ENCODE results near the gene EYS. TPM values are rescaled to one million over a fixed set of nuclear protein-coding genes. Genes with fewer than 3 reads are reported as not detected.

EYS gene
- total and polyA plus RNA-seq, 4 donors = 0.53 to 4.5 (median 2.4) TPM

GRCh38 chr6:64000818-64001491, 1706.1 kb downstream of the EYS start:
- Histone ChIP-seq H3K4me3 (ENCODE audit: low read depth, low read length) (no peak overlapping the region), H3K4me1 (ENCODE audit: control insufficient read depth, insufficient read depth, low read length) (no peaks in the 10 kb centered on the region), H3K27me3 (ENCODE audit: control insufficient read depth, insufficient read depth, low read length) (no peaks in the 10 kb centered on the region), H3K36me3 (ENCODE audit: control insufficient read depth, insufficient read depth, low read length) (no peaks in the 10 kb centered on the region), H3K9me3 (ENCODE audit: control insufficient read depth, insufficient read depth, low read length) (no peaks in the 10 kb centered on the region), H3K27ac (ENCODE audit: low read depth, low read length) (no peak overlapping the region)
- 60% methylated on average over 1 of the region's 5 CpGs for WGBS (ENCODE audit: insufficient coverage)
- peak in 1 of 6 donors; percentile 56 for DNase-seq (ENCODE audit: low read depth in 4 of 6, low spot score in 6 of 6)

DNA sequence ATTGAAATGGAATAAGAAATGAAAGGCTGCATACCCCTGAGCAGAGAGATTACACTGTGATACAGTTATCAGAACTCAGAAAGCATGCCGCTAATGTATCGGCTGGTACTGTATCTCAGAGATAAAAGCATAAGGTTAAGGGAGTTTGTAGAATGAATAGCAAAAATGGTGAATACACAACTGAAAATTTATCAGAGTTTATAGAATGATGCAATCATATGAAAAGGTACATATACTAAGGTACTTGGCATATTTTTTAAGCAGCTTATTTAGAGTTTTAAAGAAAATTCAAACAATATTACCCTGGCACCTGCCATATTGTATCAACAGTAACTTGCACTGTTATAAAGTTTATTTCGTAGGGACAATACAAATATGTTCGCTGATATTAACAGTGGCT, 1707.4 kb downstream of the EYS start:
- no peak overlapping the region for H3K4me3 ChIP-seq (ENCODE audit: low read depth, low read length)
- DNase-seq (ENCODE audit: low read depth in 4 of 6, low spot score in 6 of 6) = no peak
- no peaks in the 10 kb centered on the region for H3K4me1 ChIP-seq (ENCODE audit: control insufficient read depth, insufficient read depth, low read length)
- H3K27ac ChIP-seq (ENCODE audit: low read depth, low read length) = no peak overlapping the region
- H3K27me3 ChIP-seq (ENCODE audit: control insufficient read depth, insufficient read depth, low read length) = no peaks in the 10 kb centered on the region
- WGBS (ENCODE audit: insufficient coverage) = no CpG with 5 or more reads among the region's 4 CpGs
- H3K36me3 ChIP-seq (ENCODE audit: control insufficient read depth, insufficient read depth, low read length) = no peaks in the 10 kb centered on the region
- no peaks in the 10 kb centered on the region for H3K9me3 ChIP-seq (ENCODE audit: control insufficient read depth, insufficient read depth, low read length)

DNA sequence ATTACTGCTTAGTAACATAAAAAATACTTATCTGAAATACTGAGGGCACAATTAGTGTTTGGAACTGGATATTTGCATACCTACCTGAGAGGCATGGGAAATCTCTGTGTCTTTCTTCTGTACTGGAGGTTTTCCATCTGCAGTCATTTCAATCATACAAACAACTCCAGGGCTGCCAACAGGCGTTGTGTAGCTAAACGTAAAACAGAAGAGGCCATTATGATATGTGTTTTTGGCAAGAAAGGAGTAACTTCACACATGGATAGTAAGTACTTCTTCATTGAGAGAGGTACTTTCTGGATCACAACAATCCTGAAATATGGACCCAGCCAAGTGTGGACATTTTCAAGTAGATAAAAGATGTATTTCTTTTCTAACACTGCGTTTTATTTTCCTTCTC, 1708.0 kb downstream of the EYS start:
- no peak overlapping the region for H3K4me3 ChIP-seq (ENCODE audit: low read depth, low read length)
- DNase-seq (ENCODE audit: low read depth in 4 of 6, low spot score in 6 of 6) = peak in 1 of 6 donors; percentile 33
- H3K36me3 ChIP-seq (ENCODE audit: control insufficient read depth, insufficient read depth, low read length) = no peaks in the 10 kb centered on the region
- H3K27me3 ChIP-seq (ENCODE audit: control insufficient read depth, insufficient read depth, low read length) = no peaks in the 10 kb centered on the region
- H3K27ac ChIP-seq (ENCODE audit: low read depth, low read length) = no peak overlapping the region
- no CpG with 5 or more reads among the region's 3 CpGs for WGBS (ENCODE audit: insufficient coverage)
- H3K9me3 ChIP-seq (ENCODE audit: control insufficient read depth, insufficient read depth, low read length) = no peaks in the 10 kb centered on the region
- no peaks in the 10 kb centered on the region for H3K4me1 ChIP-seq (ENCODE audit: control insufficient read depth, insufficient read depth, low read length)

DNA sequence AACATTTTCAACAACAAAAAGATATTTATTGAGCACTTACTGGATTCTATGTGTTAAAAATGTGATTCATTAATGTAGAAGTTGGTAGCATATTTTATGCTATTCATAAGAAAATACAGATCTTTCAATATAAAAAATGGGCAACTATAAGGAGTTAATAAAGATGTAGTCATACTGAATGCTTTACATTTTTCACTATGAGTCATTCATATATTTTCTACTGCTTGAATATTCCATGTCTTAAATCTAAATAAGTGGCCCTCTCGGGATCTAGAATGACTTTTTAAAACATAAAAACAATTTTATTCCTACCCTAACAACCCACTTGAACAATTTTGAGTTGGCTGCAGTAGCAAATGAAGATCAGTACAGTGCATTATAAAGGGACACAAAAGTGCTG, 1709.3 kb downstream of the EYS start:
- Histone ChIP-seq H3K36me3 (ENCODE audit: control insufficient read depth, insufficient read depth, low read length) (no peaks in the 10 kb centered on the region), H3K9me3 (ENCODE audit: control insufficient read depth, insufficient read depth, low read length) (no peaks in the 10 kb centered on the region), H3K27ac (ENCODE audit: low read depth, low read length) (no peak overlapping the region), H3K27me3 (ENCODE audit: control insufficient read depth, insufficient read depth, low read length) (no peaks in the 10 kb centered on the region), H3K4me1 (ENCODE audit: control insufficient read depth, insufficient read depth, low read length) (no peaks in the 10 kb centered on the region), H3K4me3 (ENCODE audit: low read depth, low read length) (no peak overlapping the region)
- no peak for DNase-seq (ENCODE audit: low read depth in 4 of 6, low spot score in 6 of 6)
- no CpG with 5 or more reads among the region's 1 CpG for WGBS (ENCODE audit: insufficient coverage)

GRCh38 chr6:63997221-63997620, 1709.8 kb downstream of the EYS start:
- H3K27me3 ChIP-seq (ENCODE audit: control insufficient read depth, insufficient read depth, low read length) = no peaks in the 10 kb centered on the region
- 73% methylated on average over 2 of the region's 4 CpGs for WGBS (ENCODE audit: insufficient coverage)
- no peaks in the 10 kb centered on the region for H3K36me3 ChIP-seq (ENCODE audit: control insufficient read depth, insufficient read depth, low read length)
- H3K4me1 ChIP-seq (ENCODE audit: control insufficient read depth, insufficient read depth, low read length) = no peaks in the 10 kb centered on the region
- DNase-seq (ENCODE audit: low read depth in 4 of 6, low spot score in 6 of 6) = no peak
- H3K4me3 ChIP-seq (ENCODE audit: low read depth, low read length) = no peak overlapping the region
- no peak overlapping the region for H3K27ac ChIP-seq (ENCODE audit: low read depth, low read length)
- H3K9me3 ChIP-seq (ENCODE audit: control insufficient read depth, insufficient read depth, low read length) = no peaks in the 10 kb centered on the region

- 100% methylated on average over 1 of the region's 3 CpGs for WGBS (ENCODE audit: insufficient coverage)
- Histone ChIP-seq H3K36me3 (ENCODE audit: control insufficient read depth, insufficient read depth, low read length) (no peaks in the 10 kb centered on the region), H3K4me3 (ENCODE audit: low read depth, low read length) (no peak overlapping the region), H3K4me1 (ENCODE audit: control insufficient read depth, insufficient read depth, low read length) (no peaks in the 10 kb centered on the region), H3K27me3 (ENCODE audit: control insufficient read depth, insufficient read depth, low read length) (no peaks in the 10 kb centered on the region), H3K9me3 (ENCODE audit: control insufficient read depth, insufficient read depth, low read length) (no peaks in the 10 kb centered on the region), H3K27ac (ENCODE audit: low read depth, low read length) (no peak overlapping the region)
- no peak for DNase-seq (ENCODE audit: low read depth in 4 of 6, low spot score in 6 of 6)
Observed at GRCh38 chr6:63985223-63985622, 1721.8 kb downstream of the EYS start.

DNA sequence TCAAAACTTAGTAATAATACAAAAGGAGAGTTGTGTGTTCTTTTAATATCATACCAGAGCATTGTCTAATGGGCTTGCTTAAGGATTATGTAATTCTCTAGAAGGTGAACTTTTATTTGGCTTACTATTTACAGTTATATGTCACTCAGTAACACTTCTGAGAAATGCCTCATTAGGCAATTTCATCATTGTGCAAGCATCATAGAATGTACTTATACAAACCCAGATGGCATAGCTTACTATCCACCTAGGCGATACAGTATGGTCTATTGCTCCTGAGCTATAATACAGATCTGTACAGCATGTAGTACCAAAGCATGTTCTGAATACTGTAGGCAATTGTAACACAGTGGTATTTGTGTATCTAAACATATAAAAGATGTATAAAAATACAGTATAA, 1731.3 kb downstream of the EYS start:
- H3K27ac ChIP-seq (ENCODE audit: low read depth, low read length) = no peak overlapping the region
- no CpG with 5 or more reads among the region's 1 CpG for WGBS (ENCODE audit: insufficient coverage)
- no peaks in the 10 kb centered on the region for H3K9me3 ChIP-seq (ENCODE audit: control insufficient read depth, insufficient read depth, low read length)
- H3K36me3 ChIP-seq (ENCODE audit: control insufficient read depth, insufficient read depth, low read length) = no peaks in the 10 kb centered on the region
- H3K4me1 ChIP-seq (ENCODE audit: control insufficient read depth, insufficient read depth, low read length) = no peaks in the 10 kb centered on the region
- DNase-seq (ENCODE audit: low read depth in 4 of 6, low spot score in 6 of 6) = no peak
- H3K27me3 ChIP-seq (ENCODE audit: control insufficient read depth, insufficient read depth, low read length) = no peaks in the 10 kb centered on the region
- H3K4me3 ChIP-seq (ENCODE audit: low read depth, low read length) = no peak overlapping the region

- 83% methylated on average over 1 of the region's 2 CpGs for WGBS (ENCODE audit: insufficient coverage)
- Histone ChIP-seq H3K36me3 (ENCODE audit: control insufficient read depth, insufficient read depth, low read length) (no peaks in the 10 kb centered on the region), H3K4me3 (ENCODE audit: low read depth, low read length) (no peak overlapping the region), H3K9me3 (ENCODE audit: control insufficient read depth, insufficient read depth, low read length) (no peaks in the 10 kb centered on the region), H3K4me1 (ENCODE audit: control insufficient read depth, insufficient read depth, low read length) (no peaks in the 10 kb centered on the region), H3K27ac (ENCODE audit: low read depth, low read length) (no peak overlapping the region), H3K27me3 (ENCODE audit: control insufficient read depth, insufficient read depth, low read length) (no peaks in the 10 kb centered on the region)
- DNase-seq (ENCODE audit: low read depth in 4 of 6, low spot score in 6 of 6) = no peak
Observed at GRCh38 chr6:63968650-63969049, 1738.4 kb downstream of the EYS start.

DNA sequence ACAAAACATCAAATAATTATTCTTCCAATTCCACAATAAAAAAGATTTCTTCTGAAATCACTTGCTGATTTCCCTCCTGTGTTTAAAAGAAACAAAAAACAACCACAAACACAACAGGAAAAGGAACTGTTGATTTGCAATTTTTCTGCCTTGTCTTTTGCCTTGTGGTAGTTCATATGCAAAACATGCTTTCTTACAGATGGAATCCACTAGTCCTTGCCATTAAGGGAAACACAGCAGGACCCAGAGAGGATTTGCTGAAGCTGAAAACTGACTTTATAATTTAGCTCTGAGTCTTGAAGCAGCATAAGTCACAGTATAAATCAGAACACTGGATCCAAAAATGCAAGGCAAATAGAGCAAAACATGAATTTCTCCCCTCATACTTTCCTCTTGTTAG, 1742.7 kb downstream of the EYS start:
- no peaks in the 10 kb centered on the region for H3K27me3 ChIP-seq (ENCODE audit: control insufficient read depth, insufficient read depth, low read length)
- no peak overlapping the region for H3K4me3 ChIP-seq (ENCODE audit: low read depth, low read length)
- no peaks in the 10 kb centered on the region for H3K9me3 ChIP-seq (ENCODE audit: control insufficient read depth, insufficient read depth, low read length)
- no peaks in the 10 kb centered on the region for H3K4me1 ChIP-seq (ENCODE audit: control insufficient read depth, insufficient read depth, low read length)
- H3K36me3 ChIP-seq (ENCODE audit: control insufficient read depth, insufficient read depth, low read length) = no peaks in the 10 kb centered on the region
- DNase-seq (ENCODE audit: low read depth in 4 of 6, low spot score in 6 of 6) = peak in 2 of 6 donors; percentile 76 to 80
- H3K27ac ChIP-seq (ENCODE audit: low read depth, low read length) = no peak overlapping the region

DNA sequence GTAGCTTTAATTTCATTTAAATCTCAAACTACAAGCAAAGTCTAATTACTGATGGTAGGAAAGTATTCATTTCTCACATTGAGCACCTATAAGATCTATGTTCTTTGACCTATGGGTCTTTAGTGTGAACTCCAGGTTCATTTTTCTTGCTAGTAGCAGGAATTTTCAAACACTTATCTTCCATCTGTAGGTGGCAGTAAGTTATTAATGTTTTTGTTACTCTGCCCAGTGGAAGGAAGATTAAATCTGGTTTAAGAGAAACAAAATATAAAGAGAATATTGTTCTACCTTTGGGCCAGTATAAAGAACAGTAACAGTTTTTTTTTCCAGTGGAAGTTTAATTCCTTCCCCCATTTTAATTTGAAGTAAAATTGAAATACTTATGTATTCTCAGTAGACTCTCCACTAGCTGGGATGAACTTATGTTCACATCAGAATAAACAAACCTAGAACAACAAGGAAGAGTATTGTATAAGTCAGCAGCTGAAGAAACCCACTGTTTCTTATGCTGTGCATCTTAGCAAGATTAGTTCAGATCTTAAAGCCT, 1743.2 kb downstream of the EYS start:
- peak in 2 of 6 donors; percentile 31 to 57 for DNase-seq (ENCODE audit: low read depth in 4 of 6, low spot score in 6 of 6)
- no peak overlapping the region for H3K27ac ChIP-seq (ENCODE audit: low read depth, low read length)
- H3K4me1 ChIP-seq (ENCODE audit: control insufficient read depth, insufficient read depth, low read length) = no peaks in the 10 kb centered on the region
- H3K27me3 ChIP-seq (ENCODE audit: control insufficient read depth, insufficient read depth, low read length) = no peaks in the 10 kb centered on the region
- no peak overlapping the region for H3K4me3 ChIP-seq (ENCODE audit: low read depth, low read length)
- no peaks in the 10 kb centered on the region for H3K9me3 ChIP-seq (ENCODE audit: control insufficient read depth, insufficient read depth, low read length)
- H3K36me3 ChIP-seq (ENCODE audit: control insufficient read depth, insufficient read depth, low read length) = no peaks in the 10 kb centered on the region

Data from spinal cord (tissue), 10 donors.